ENCODE data around the gene UBR7. TPM values are rescaled to one million over a fixed set of nuclear protein-coding genes. Genes with fewer than 3 reads are reported as not detected.

UBR7 gene
- polyA plus RNA-seq, 4 donors, result 12.7 to 19.0 (median 13.8) TPM

DNA sequence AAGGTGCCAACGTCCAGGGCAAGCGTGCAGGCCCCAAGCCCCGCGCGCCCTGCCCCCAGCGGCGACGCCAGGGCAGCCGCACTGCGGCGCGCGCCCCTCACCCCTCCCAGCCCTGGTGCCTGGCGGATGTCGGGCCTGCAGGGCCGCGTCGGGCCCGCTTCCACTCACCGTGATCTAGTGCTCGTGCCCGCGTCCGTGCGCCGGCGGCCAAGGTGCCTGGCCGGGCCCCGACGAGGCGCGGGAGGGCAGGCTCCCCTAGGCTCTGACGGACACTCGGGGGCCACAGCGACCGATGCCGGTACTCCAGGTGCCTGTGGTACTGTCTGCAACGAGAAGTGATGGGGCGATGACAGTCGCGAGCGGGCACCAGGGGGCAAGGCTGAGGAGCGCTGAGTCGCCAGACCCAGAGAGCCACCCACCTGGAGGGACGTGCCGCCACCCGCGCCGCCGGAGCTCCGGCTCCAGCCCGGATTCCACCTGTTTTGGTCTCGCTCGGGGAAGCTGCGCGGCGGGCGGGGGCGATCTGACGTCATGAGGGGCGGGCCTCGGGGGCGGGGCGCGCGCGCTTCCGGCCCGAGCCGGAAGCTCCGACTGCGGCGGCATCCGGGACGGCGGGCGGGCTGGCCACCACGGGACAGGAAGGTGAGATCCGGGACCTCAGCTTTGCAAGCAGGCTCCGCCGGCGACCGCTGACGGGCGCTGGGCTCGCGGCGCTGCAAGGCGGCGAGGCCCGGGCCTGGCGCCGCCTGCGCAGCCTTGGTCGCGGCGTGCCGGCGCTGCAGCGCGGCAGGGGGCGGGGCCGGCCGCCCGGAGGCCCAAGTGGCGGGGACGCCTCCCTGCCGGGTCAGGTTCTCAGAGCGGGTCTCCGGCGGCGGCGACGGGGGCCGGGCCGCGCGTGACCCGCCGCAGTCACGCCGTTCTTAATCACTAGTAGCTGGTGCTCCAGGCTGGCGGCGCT is 22.4 kb upstream of the UBR7 start, which contains the start of the genes LYSET and MOAP1:
LYSET (plus strand) TSS at position 927 of the 958 bp plus-strand sequence. CDS start 89 bp downstream, outside the sequence.
MOAP1 (minus strand) TSS at position 507 of the 958 bp plus-strand sequence. CDS start 655 bp downstream, outside the sequence.
- Histone ChIP-seq H3K27ac (ENCODE audit: low read depth in 1 of 3, low read length in 2 of 3) (peak within 1 kb of the TSS; percentile 86 to 100 (median 98)), H3K4me1 (ENCODE audit: control insufficient read depth in 3 of 3, insufficient read depth in 2 of 3, low read depth in 1 of 3, low read length in 2 of 3) (peaks cover 0 to 11% (median 9%) of the 10 kb centered on the region in 3 donors), H3K9me3 (ENCODE audit: control insufficient read depth in 2 of 2, insufficient read depth in 1 of 2, low read depth in 1 of 2, low read length in 1 of 2) (no peaks in the 10 kb centered on the region), H3K27me3 (ENCODE audit: control insufficient read depth in 3 of 3, insufficient read depth in 3 of 3, low read length in 3 of 3) (no peaks in the 10 kb centered on the region), H3K36me3 (ENCODE audit: control insufficient read depth in 3 of 3, insufficient read depth in 2 of 3, low read depth in 1 of 3, low read length in 3 of 3) (peaks cover 0 to 19% (median 2%) of the 10 kb centered on the region in 3 donors), H3K4me3 (ENCODE audit: low read depth in 1 of 3, low read length in 3 of 3) (peak within 1 kb of the TSS; percentile 84 to 99 (median 95))
- no peak for FAIRE-seq
- DNase-seq, result peak; percentile 83 to 96
- WGBS, 3 donors, result 0 to 1% (median 0%) methylated on average over 103 to 124 of the region's 124 CpGs

DNA sequence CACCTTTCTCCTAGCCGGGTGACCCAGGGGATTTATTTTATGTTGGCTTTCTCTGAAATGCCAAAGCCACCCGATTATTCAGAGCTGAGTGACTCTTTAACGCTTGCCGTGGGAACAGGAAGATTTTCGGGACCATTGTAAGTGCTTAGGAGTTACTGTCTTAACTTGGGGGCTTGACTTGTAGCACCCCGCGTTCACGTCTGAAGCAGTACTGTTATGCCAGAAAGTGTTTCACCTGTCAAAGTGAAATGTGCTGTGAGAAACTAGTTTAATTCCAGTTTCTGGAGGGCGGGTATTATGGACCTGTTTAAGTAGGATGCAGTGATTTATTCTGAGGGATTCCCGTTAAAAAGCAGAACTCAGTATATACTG is 21.7 kb upstream of the UBR7 start:
- peak overlapping the region; percentile 86 to 100 (median 98) for H3K27ac ChIP-seq (ENCODE audit: low read depth in 1 of 3, low read length in 2 of 3)
- no peaks in the 10 kb centered on the region for H3K27me3 ChIP-seq (ENCODE audit: control insufficient read depth in 3 of 3, insufficient read depth in 3 of 3, low read length in 3 of 3)
- WGBS, 3 donors, result 0 to 1% (median 0%) methylated on average over 10 of the region's 10 CpGs
- H3K4me1 ChIP-seq (ENCODE audit: control insufficient read depth in 3 of 3, insufficient read depth in 2 of 3, low read depth in 1 of 3, low read length in 2 of 3), result peaks cover 0 to 11% (median 9%) of the 10 kb centered on the region in 3 donors
- H3K4me3 ChIP-seq (ENCODE audit: low read depth in 1 of 3, low read length in 3 of 3), result peak overlapping the region; percentile 80 to 94 (median 84)
- FAIRE-seq (no peak), DNase-seq (no peak)
- no peaks in the 10 kb centered on the region for H3K9me3 ChIP-seq (ENCODE audit: control insufficient read depth in 2 of 2, insufficient read depth in 1 of 2, low read depth in 1 of 2, low read length in 1 of 2)
- H3K36me3 ChIP-seq (ENCODE audit: control insufficient read depth in 3 of 3, insufficient read depth in 2 of 3, low read depth in 1 of 3, low read length in 3 of 3), result peaks cover 0 to 19% (median 2%) of the 10 kb centered on the region in 3 donors

DNA sequence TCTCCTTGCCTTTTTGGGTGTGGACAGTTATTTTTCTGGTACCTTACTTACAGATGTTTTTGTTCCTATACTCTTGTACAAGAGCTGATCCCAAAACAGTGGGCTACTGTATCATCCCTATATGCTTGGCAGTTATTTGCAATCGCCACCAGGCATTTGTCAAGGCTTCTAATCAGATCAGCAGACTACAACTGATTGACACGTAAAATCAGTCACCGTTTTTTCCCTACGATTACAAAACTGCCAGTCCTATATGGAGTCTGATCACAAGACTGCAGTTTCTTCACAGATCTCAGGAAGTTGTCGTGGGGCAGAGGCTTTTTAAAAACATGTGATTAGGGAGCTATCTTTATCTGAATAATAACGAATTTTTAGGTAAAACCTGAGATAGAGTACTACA is 20.6 kb upstream of the UBR7 start:
- Histone ChIP-seq H3K9me3 (ENCODE audit: control insufficient read depth in 2 of 2, insufficient read depth in 1 of 2, low read depth in 1 of 2, low read length in 1 of 2) (no peaks in the 10 kb centered on the region), H3K4me1 (ENCODE audit: control insufficient read depth in 3 of 3, insufficient read depth in 2 of 3, low read depth in 1 of 3, low read length in 2 of 3) (peaks cover 0 to 11% (median 9%) of the 10 kb centered on the region in 3 donors), H3K36me3 (ENCODE audit: control insufficient read depth in 3 of 3, insufficient read depth in 2 of 3, low read depth in 1 of 3, low read length in 3 of 3) (peaks cover 0 to 18% (median 0%) of the 10 kb centered on the region in 3 donors), H3K27ac (ENCODE audit: low read depth in 1 of 3, low read length in 2 of 3) (no peak overlapping the region), H3K27me3 (ENCODE audit: control insufficient read depth in 3 of 3, insufficient read depth in 3 of 3, low read length in 3 of 3) (no peaks in the 10 kb centered on the region), H3K4me3 (ENCODE audit: low read depth in 1 of 3, low read length in 3 of 3) (no peak overlapping the region)
- DNase-seq, result no peak
- 78 to 82% (median 78%) methylated on average over 6 of the region's 6 CpGs for WGBS, 3 donors
- no peak for FAIRE-seq

DNA sequence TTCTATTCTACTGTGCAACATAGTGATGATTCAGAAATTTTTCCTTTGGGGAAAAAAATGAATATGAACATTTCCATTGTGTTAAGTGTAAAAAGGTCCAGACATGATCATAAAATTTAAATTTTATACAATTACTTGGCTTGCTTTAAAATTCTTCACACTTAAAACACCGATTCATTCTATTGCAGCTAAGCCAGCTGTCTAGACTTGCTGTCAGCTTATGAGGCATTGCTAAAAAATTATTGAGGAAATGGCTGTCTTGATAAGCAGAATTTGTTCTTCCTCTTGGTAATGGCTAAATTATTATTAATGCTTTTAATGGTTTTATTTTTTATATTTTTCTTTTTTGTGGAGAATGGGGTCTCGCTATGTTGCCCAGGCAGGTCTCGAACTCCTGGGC is 20.1 kb upstream of the UBR7 start:
- no peaks in the 10 kb centered on the region for H3K9me3 ChIP-seq (ENCODE audit: control insufficient read depth in 2 of 2, insufficient read depth in 1 of 2, low read depth in 1 of 2, low read length in 1 of 2)

DNA sequence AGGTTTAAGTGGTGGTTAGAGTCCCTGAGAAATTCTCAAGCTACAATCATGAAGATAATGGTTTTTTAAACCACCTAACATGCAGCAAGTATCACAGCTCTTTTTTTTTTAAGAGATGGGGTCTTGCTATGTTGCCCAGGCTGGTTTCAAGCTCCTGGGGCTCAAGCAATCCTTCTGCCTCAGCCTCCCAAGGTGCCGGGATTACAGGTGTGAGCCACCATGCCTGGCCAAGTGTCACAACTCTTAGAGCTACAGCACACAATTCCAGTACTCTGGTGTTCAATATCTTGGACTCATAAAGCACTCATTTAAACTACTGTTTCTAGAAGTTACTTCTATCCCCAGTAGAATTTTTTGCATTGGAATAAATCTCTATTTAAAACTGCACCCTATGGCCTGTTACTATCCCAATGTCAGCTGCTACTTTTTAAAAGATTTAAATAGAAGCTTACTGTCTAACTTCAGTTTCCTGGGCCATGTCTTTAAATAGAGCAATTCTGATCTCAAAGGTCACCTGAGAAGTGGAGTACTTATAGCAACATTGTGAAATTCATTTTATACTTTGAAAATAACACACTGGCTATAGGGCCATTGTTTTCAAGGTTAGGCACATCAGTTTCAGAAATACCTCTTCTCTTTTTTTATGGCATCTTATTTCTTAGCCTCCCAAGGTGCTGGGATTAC is 11.6 kb upstream of the UBR7 start:
- peaks cover 0 to 3% (median 2%) of the 10 kb centered on the region in 3 donors for H3K36me3 ChIP-seq (ENCODE audit: control insufficient read depth in 3 of 3, insufficient read depth in 2 of 3, low read depth in 1 of 3, low read length in 3 of 3)
- WGBS, 3 donors, result 76 to 83% (median 77%) methylated on average over 1 of the region's 1 CpG
- H3K27ac ChIP-seq (ENCODE audit: low read depth in 1 of 3, low read length in 2 of 3), result peak overlapping the region in 1 of 3 donors; percentile 61
- H3K27me3 ChIP-seq (ENCODE audit: control insufficient read depth in 3 of 3, insufficient read depth in 3 of 3, low read length in 3 of 3), result no peaks in the 10 kb centered on the region
- H3K9me3 ChIP-seq (ENCODE audit: control insufficient read depth in 2 of 2, insufficient read depth in 1 of 2, low read depth in 1 of 2, low read length in 1 of 2), result no peaks in the 10 kb centered on the region
- peaks cover 0 to 4% (median 0%) of the 10 kb centered on the region in 3 donors for H3K4me1 ChIP-seq (ENCODE audit: control insufficient read depth in 3 of 3, insufficient read depth in 2 of 3, low read depth in 1 of 3, low read length in 2 of 3)
- FAIRE-seq (no peak), DNase-seq (peak; percentile 20 to 65)
- no peak overlapping the region for H3K4me3 ChIP-seq (ENCODE audit: low read depth in 1 of 3, low read length in 3 of 3)

More for the DNA sequence above, 20.1 kb upstream of the UBR7 start:
- Histone ChIP-seq H3K27ac (ENCODE audit: low read depth in 1 of 3, low read length in 2 of 3) (no peak overlapping the region), H3K4me3 (ENCODE audit: low read depth in 1 of 3, low read length in 3 of 3) (no peak overlapping the region), H3K4me1 (ENCODE audit: control insufficient read depth in 3 of 3, insufficient read depth in 2 of 3, low read depth in 1 of 3, low read length in 2 of 3) (peaks cover 0 to 11% (median 9%) of the 10 kb centered on the region in 3 donors), H3K36me3 (ENCODE audit: control insufficient read depth in 3 of 3, insufficient read depth in 2 of 3, low read depth in 1 of 3, low read length in 3 of 3) (peaks cover 0 to 17% (median 0%) of the 10 kb centered on the region in 3 donors), H3K27me3 (ENCODE audit: control insufficient read depth in 3 of 3, insufficient read depth in 3 of 3, low read length in 3 of 3) (no peaks in the 10 kb centered on the region)
- no peak for DNase-seq
- 89 to 97% (median 92%) methylated on average over 3 of the region's 3 CpGs for WGBS, 3 donors
- FAIRE-seq, result no peak

DNA sequence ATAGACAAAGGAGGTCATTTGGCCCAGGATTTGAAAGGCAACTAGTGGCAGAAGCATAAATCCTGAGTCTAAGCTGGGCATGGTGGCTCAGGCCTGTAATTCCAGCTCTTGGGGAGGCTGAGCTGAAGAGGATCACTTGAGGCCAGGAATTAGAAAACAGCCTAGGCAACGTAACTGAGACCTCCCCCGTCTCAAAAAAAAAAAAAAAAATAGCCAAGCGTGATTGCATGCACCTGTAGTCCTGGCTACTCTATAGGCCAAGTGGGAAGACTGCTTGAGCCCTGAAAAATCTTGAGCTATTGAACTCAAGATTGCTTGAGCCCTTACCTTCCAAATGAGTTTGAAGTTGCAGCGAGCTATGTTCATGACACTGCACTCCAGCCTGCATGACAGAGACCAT is 8.0 kb upstream of the UBR7 start:
- Histone ChIP-seq H3K9me3 (ENCODE audit: control insufficient read depth in 2 of 2, insufficient read depth in 1 of 2, low read depth in 1 of 2, low read length in 1 of 2) (no peaks in the 10 kb centered on the region), H3K27me3 (ENCODE audit: control insufficient read depth in 3 of 3, insufficient read depth in 3 of 3, low read length in 3 of 3) (no peaks in the 10 kb centered on the region), H3K36me3 (ENCODE audit: control insufficient read depth in 3 of 3, insufficient read depth in 2 of 3, low read depth in 1 of 3, low read length in 3 of 3) (peaks cover 0 to 3% (median 2%) of the 10 kb centered on the region in 3 donors), H3K27ac (ENCODE audit: low read depth in 1 of 3, low read length in 2 of 3) (no peak overlapping the region), H3K4me3 (ENCODE audit: low read depth in 1 of 3, low read length in 3 of 3) (no peak overlapping the region), H3K4me1 (ENCODE audit: control insufficient read depth in 3 of 3, insufficient read depth in 2 of 3, low read depth in 1 of 3, low read length in 2 of 3) (peaks cover 0 to 4% (median 0%) of the 10 kb centered on the region in 3 donors)
- FAIRE-seq (no peak), DNase-seq (no peak)
- WGBS, 3 donors, result 89 to 96% (median 95%) methylated on average over 4 of the region's 4 CpGs

DNA sequence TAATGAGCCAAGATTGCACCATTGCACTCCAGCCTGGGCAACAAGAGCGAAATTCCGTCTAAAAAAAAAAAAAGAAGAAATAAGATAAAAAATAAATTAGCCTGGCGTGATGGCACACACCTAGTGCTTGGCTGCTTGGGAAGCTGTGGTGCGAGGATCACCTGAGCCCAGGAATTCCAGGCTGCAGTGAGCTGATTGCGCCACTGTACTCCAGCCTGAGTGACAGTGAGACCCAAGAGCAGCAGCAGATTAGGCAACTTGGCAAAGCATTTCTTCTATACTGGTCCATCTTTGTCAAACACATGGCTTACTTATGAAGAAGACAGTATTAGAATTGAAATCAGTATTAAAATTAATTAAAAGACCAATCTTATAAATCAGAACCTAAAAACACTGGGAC is 6.5 kb upstream of the UBR7 start:
- Histone ChIP-seq H3K9me3 (ENCODE audit: control insufficient read depth in 2 of 2, insufficient read depth in 1 of 2, low read depth in 1 of 2, low read length in 1 of 2) (no peaks in the 10 kb centered on the region), H3K36me3 (ENCODE audit: control insufficient read depth in 3 of 3, insufficient read depth in 2 of 3, low read depth in 1 of 3, low read length in 3 of 3) (peaks cover 0 to 3% (median 2%) of the 10 kb centered on the region in 3 donors), H3K4me3 (ENCODE audit: low read depth in 1 of 3, low read length in 3 of 3) (no peak overlapping the region), H3K4me1 (ENCODE audit: control insufficient read depth in 3 of 3, insufficient read depth in 2 of 3, low read depth in 1 of 3, low read length in 2 of 3) (peaks cover 0 to 4% (median 2%) of the 10 kb centered on the region in 3 donors), H3K27ac (ENCODE audit: low read depth in 1 of 3, low read length in 2 of 3) (no peak overlapping the region), H3K27me3 (ENCODE audit: control insufficient read depth in 3 of 3, insufficient read depth in 3 of 3, low read length in 3 of 3) (no peaks in the 10 kb centered on the region)
- FAIRE-seq (no peak), DNase-seq (no peak)
- WGBS, 3 donors, result 92 to 95% (median 94%) methylated on average over 5 of the region's 5 CpGs

DNA sequence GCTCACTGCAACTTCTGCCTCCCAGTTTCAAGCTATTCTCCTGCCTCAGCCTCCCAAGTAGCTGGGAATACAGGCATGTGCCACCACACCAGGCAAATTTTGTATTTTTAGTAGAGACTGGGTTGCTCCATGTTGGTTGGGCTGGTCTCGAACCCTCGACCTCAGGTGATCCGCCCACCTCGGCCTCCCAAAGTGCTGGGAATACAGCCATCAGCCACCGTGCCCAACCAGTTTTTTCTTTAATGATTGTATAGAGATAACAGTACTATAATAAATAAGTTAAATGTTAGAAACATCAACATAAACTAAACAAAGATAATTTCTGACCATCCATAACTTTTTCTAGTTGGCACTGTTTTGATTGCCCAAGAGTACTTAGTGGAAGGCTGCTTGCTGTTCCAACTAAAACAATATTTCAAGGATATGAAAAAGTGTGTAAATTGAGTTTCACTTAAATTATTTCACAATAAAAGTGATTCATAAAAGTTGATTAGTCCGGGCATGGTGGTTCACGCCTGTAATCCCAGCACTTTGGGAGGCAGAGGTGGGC is 5.8 kb upstream of the UBR7 start:
- H3K27me3 ChIP-seq (ENCODE audit: control insufficient read depth in 3 of 3, insufficient read depth in 3 of 3, low read length in 3 of 3), result no peaks in the 10 kb centered on the region
- H3K4me1 ChIP-seq (ENCODE audit: control insufficient read depth in 3 of 3, insufficient read depth in 2 of 3, low read depth in 1 of 3, low read length in 2 of 3), result peaks cover 0 to 3% (median 0%) of the 10 kb centered on the region in 3 donors
- H3K27ac ChIP-seq (ENCODE audit: low read depth in 1 of 3, low read length in 2 of 3), result no peak overlapping the region
- no peak for FAIRE-seq
- peaks cover 0 to 3% (median 2%) of the 10 kb centered on the region in 3 donors for H3K36me3 ChIP-seq (ENCODE audit: control insufficient read depth in 3 of 3, insufficient read depth in 2 of 3, low read depth in 1 of 3, low read length in 3 of 3)
- WGBS, 3 donors, result 62 to 78% (median 64%) methylated on average over 7 of the region's 7 CpGs
- DNase-seq, result no peak
- H3K9me3 ChIP-seq (ENCODE audit: control insufficient read depth in 2 of 2, insufficient read depth in 1 of 2, low read depth in 1 of 2, low read length in 1 of 2), result no peaks in the 10 kb centered on the region
- H3K4me3 ChIP-seq (ENCODE audit: low read depth in 1 of 3, low read length in 3 of 3), result no peak overlapping the region
